Ovary (tissue), 9 donors: ENCODE data around the gene CMTM2. TPM values are rescaled to one million over a fixed set of nuclear protein-coding genes. Genes with fewer than 3 reads are reported as not detected.
"Not testable (repeated sequence)": the region's sequence is repeated elsewhere in the genome, so short reads cannot be mapped to it uniquely, and the experiment has no call there.

ENCODE experiments used
- DNase-seq, 5 donors: peaks; one replicate each; pipeline ENCODE4 v3.0.0-alpha.2; 2019 to 2020
- H3K27ac ChIP-seq, 2 donors: fragments of 200-600 bp; one replicate each; pipeline versions ENCODE4 v1.5.1 to v1.8.0; 2019 to 2022
- H3K27me3 ChIP-seq: fragments of 200-600 bp; one replicate; pipeline ENCODE4 v1.8.0; 2022
- H3K36me3 ChIP-seq: fragments of 200-600 bp; sonication (generic); one replicate; pipeline ENCODE4 v1.5.1; 2019
- H3K4me1 ChIP-seq: one replicate; pipeline ENCODE4 v1.8.1; 2013; ENCODE audit warnings: mild to moderate bottlenecking, moderate library complexity; ENCODE audit not compliant: insufficient read depth
- H3K4me3 ChIP-seq: fragments of 200-600 bp; sonication (generic); one replicate; pipeline ENCODE4 v1.5.1; 2017
- H3K9me3 ChIP-seq, 2 donors: fragments of 200-600 bp in 1 of 2; sonication (generic) in 1 of 2; one replicate each; pipeline versions ENCODE4 v1.5.1 to v1.8.1; 2013 to 2019; ENCODE audit warnings: mild to moderate bottlenecking in 1 of 2, moderate library complexity in 1 of 2
- CTCF ChIP-seq, 3 donors: fragments of 450-650 bp in 2 of 3; fragments of 200-600 bp in 1 of 3; IDR thresholded peaks; one replicate each; pipeline versions ENCODE4 v1.5.1 to v1.8.0; 2016 to 2022; ENCODE audit warnings: antibody characterized with exemption in 3 of 3, mild to moderate bottlenecking in 1 of 3
- EP300 ChIP-seq: sonication (generic); formaldehyde crosslinking; IDR thresholded peaks from one replicate; pipeline ENCODE4 v1.6.1; 2017; ENCODE audit warnings: antibody characterized with exemption
- POLR2A ChIP-seq: fragments of 450-650 bp; IDR thresholded peaks from one replicate; pipeline ENCODE4 v1.6.1; 2017; ENCODE audit warnings: antibody characterized with exemption, mild to moderate bottlenecking, moderate library complexity
- WGBS, 3 donors: extraction: QIAGEN DNeasy Blood & Tissue Kit in 1 of 3; methylation state at CpG; one replicate each; pipeline versions ENCODE4 v1.1.5 to v1.1.7; 2013 to 2017; 5-methylcytosine and 5-hydroxymethylcytosine counted together
- intact Hi-C, 4 donors: fragments of 100-400 bp; cut with DNase I; formaldehyde crosslinking; loops; one replicate each; pipeline versions ENCODE4 v1.11.0 to v1.15.1; 2022 to 2023
- polyA plus RNA-seq, 2 donors: library from polyadenylated mRNA; stranded (reverse); fragments of 200-250 nt in 1 of 2; fragments of 350-450 nt in 1 of 2; fragmentation: Illumina TruSeq in 1 of 2; extraction: RNeasy Lipid Tissue Mini Kit (QIAGEN cat#74804) in 1 of 2; gene quantifications; one replicate each; pipeline ENCODE4 v1.2.3, GENCODE V29; 2013 to 2014
- total RNA-seq, 7 donors: library from RNA; depleted of rRNA in 2 of 7; stranded (reverse); fragments of >200 nt in 2 of 7; fragmentation: NEBNext Ultra II Directional in 3 of 7; extraction: Animal tissue kit (Norgen Biotek cat#: 25700) in 3 of 7; gene quantifications; one replicate each; pipeline versions ENCODE4 v1.1.0 to v1.2.4, GENCODE V29; 2016 to 2023
- donor health status: DM: no; HTN: no; CAD: no; lungs with moderate emphysema.
- donor health status: DM: no; HTN: no; CAD: no.
- donor health status: Bipolar disorder and iron deficiency.
- donor health status: DM: yes; HTN: yes; CAD: no.
- donor health status: DM: no; HTN: no; CAD: no.
- donor health status: DM: yes; HTN: yes; CAD: no.

Gene CMTM2
- total and polyA plus RNA-seq, 9 donors, result 0.21 to 1.8 (median 0.38) TPM; not detected in 6

GRCh38 chr16:66590322-66590721 is 11.1 kb downstream of the CMTM2 start:
- Histone ChIP-seq H3K4me1 (no peaks in the 10 kb centered on the region), H3K27me3 (no peaks in the 10 kb centered on the region), H3K4me3 (no peak overlapping the region), H3K9me3 (no peaks in the 10 kb centered on the region), H3K27ac (no peak overlapping the region), H3K36me3 (no peaks in the 10 kb centered on the region)
- intact Hi-C loops, result no loop called here
- WGBS, 3 donors, result 76 to 85% (median 83%) methylated on average over 8 of the region's 8 CpGs
- TF ChIP-seq CTCF (IDR thresholded peaks at IDR 0.05), result no peak
- TF ChIP-seq EP300, result no peak
- TF ChIP-seq POLR2A, result no peak
- no peak for DNase-seq

GRCh38 chr16:66591018-66591417 is 11.8 kb downstream of the CMTM2 start:
- DNase-seq, result no peak
- H3K27ac ChIP-seq, result no peak overlapping the region
- 89 to 95% (median 91%) methylated on average over 4 of the region's 4 CpGs for WGBS, 3 donors
- no peaks in the 10 kb centered on the region for H3K36me3 ChIP-seq
- H3K4me3 ChIP-seq, result no peak overlapping the region
- H3K27me3 ChIP-seq, result no peaks in the 10 kb centered on the region
- H3K9me3 ChIP-seq, result no peaks in the 10 kb centered on the region
- intact Hi-C loops, result no loop called here
- no peaks in the 10 kb centered on the region for H3K4me1 ChIP-seq
- no peak for TF ChIP-seq CTCF (IDR thresholded peaks at IDR 0.05)
- TF ChIP-seq POLR2A, result no peak
- TF ChIP-seq EP300, result no peak

GRCh38 chr16:66592241-66592640 is 13.0 kb downstream of the CMTM2 start:
- no peak for DNase-seq
- WGBS, 3 donors, result 80 to 91% (median 81%) methylated on average over 3 of the region's 3 CpGs
- Histone ChIP-seq H3K9me3 (no peaks in the 10 kb centered on the region), H3K27ac (no peak overlapping the region), H3K36me3 (no peaks in the 10 kb centered on the region), H3K4me3 (no peak overlapping the region), H3K27me3 (no peaks in the 10 kb centered on the region), H3K4me1 (no peaks in the 10 kb centered on the region)
- TF ChIP-seq EP300 (no peak), POLR2A (no peak), CTCF (IDR thresholded peaks at IDR 0.05) (no peak)
- intact Hi-C loops, result no loop called here

- DNase-seq, result no peak
- no peak overlapping the region for H3K27ac ChIP-seq
- intact Hi-C loops, result no loop called here
- no peak overlapping the region for H3K4me3 ChIP-seq
- H3K27me3 ChIP-seq, result no peaks in the 10 kb centered on the region
- no peaks in the 10 kb centered on the region for H3K36me3 ChIP-seq
- 95 to 98% (median 97%) methylated on average over 3 of the region's 3 CpGs for WGBS, 3 donors
- no peaks in the 10 kb centered on the region for H3K9me3 ChIP-seq
- TF ChIP-seq CTCF (IDR thresholded peaks at IDR 0.05) (no peak), POLR2A (no peak), EP300 (no peak)
- no peaks in the 10 kb centered on the region for H3K4me1 ChIP-seq
Observed at GRCh38 chr16:66592814-66593213, 13.6 kb downstream of the CMTM2 start.

- no peak overlapping the region for H3K27ac ChIP-seq
- intact Hi-C loops, result no loop called here
- WGBS, 3 donors, result 73 to 77% (median 77%) methylated on average over 7 of the region's 7 CpGs
Observed at GRCh38 chr16:66594739-66595138, 15.5 kb downstream of the CMTM2 start.

GRCh38 chr16:66596559-66596958 is 17.3 kb downstream of the CMTM2 start:
- DNase-seq, H3K36me3 ChIP-seq, H3K4me1 ChIP-seq, intact Hi-C loops, H3K27ac ChIP-seq, H3K9me3 ChIP-seq, H3K27me3 ChIP-seq, H3K4me3 ChIP-seq: not testable (repeated sequence)
- WGBS, 3 donors, result 97 to 100% (median 97%) methylated on average over 4 of the region's 4 CpGs

More at GRCh38 chr16:66594739-66595138, 15.5 kb downstream of the CMTM2 start:
- no peak overlapping the region for H3K4me3 ChIP-seq
- TF ChIP-seq EP300 (no peak), POLR2A (no peak), CTCF (IDR thresholded peaks at IDR 0.05) (no peak)
- H3K27me3 ChIP-seq, result no peaks in the 10 kb centered on the region
- no peaks in the 10 kb centered on the region for H3K9me3 ChIP-seq
- H3K36me3 ChIP-seq, result no peaks in the 10 kb centered on the region
- H3K4me1 ChIP-seq, result no peaks in the 10 kb centered on the region
- DNase-seq, result no peak
